Activated CD8-positive, alpha-beta memory T cell treated with anti-CD3 and anti-CD28 coated beads for 24 hours (primary cell): ENCODE results near the gene OS9.

Experiments
- DNase-seq: peaks from one replicate; pipeline ENCODE4 v3.0.0-alpha.2; 2020

The OS9 gene

GRCh38 chr12:57737467-57738460 is 43.8 kb downstream of the OS9 start:
- no peak for DNase-seq

GRCh38 chr12:57738661-57739237 is 44.8 kb downstream of the OS9 start, which contains the start of gene AGAP2:
AGAP2 (minus strand) TSS chr12:57738742; CDS start chr12:57738246, 496 bp downstream.
- DNase-seq, result no peak

GRCh38 chr12:57739387-57739786 is 45.5 kb downstream of the OS9 start:
- DNase-seq, result no peak

- DNase-seq, result no peak
Measured at GRCh38 chr12:57739914-57740538, 46.1 kb downstream of the OS9 start.

- peak; percentile 83 for DNase-seq
Measured at GRCh38 chr12:57740656-57741412, 46.9 kb downstream of the OS9 start.

GRCh38 chr12:57741413-57741789 is 47.5 kb downstream of the OS9 start:
- DNase-seq, result no peak

- peak; percentile 86 for DNase-seq
Measured at GRCh38 chr12:57741844-57742738, 48.2 kb downstream of the OS9 start.

GRCh38 chr12:57743769-57744168 is 49.8 kb downstream of the OS9 start:
- DNase-seq, result no peak

- DNase-seq, result peak; percentile 91
Measured at GRCh38 chr12:57744194-57744776, 50.4 kb downstream of the OS9 start.

- DNase-seq, result peak; percentile 95
Measured at GRCh38 chr12:57744777-57745484, 51.0 kb downstream of the OS9 start, which contains the start of gene TSPAN31. TSPAN31 (plus strand) TSS chr12:57745039; CDS start chr12:57745155, 116 bp downstream.

GRCh38 chr12:57745485-57745881 is 51.6 kb downstream of the OS9 start:
- DNase-seq, result peak; percentile 73

- no peak for DNase-seq
Measured at GRCh38 chr12:57746025-57746424, 52.1 kb downstream of the OS9 start.

GRCh38 chr12:57749061-57749460 is 55.1 kb downstream of the OS9 start:
- no peak for DNase-seq

GRCh38 chr12:57750561-57751431 is 56.9 kb downstream of the OS9 start:
- DNase-seq, result no peak

- DNase-seq, result peak; percentile 65
Measured at GRCh38 chr12:57751432-57751787, 57.5 kb downstream of the OS9 start.

GRCh38 chr12:57751788-57752667 is 58.1 kb downstream of the OS9 start, which contains the start of gene CDK4:
CDK4 (minus strand) TSS chr12:57752310; CDS start chr12:57751717, 593 bp downstream.
- peak; percentile 98 for DNase-seq

GRCh38 chr12:57752668-57753000 is 58.7 kb downstream of the OS9 start:
- DNase-seq, result no peak

GRCh38 chr12:57753756-57754337 is 59.9 kb downstream of the OS9 start:
- no peak for DNase-seq
